Naive B cell (primary cell): Measurements from ENCODE around the gene WHRN. TPM values are rescaled to one million over a fixed set of nuclear protein-coding genes. Genes with fewer than 3 reads are reported as not detected.

Experiments used
- ATAC-seq, 2 donors: fragments of 150-1000 bp; cut with Tn5 transposase; 2 replicates each; pipeline ENCODE4 v1.10.0; 2021; ENCODE audit warnings: low read depth in 2 of 2, mild to moderate bottlenecking in 2 of 2, moderate library complexity in 2 of 2
- DNase-seq: peaks from one replicate; pipeline ENCODE4 v3.0.0; 2022
- H3K27ac Mint-ChIP-seq, 6 donors: one replicate each; pipeline ENCODE4 v1.8.0; 2020 to 2022; ENCODE audit warnings: mild to moderate bottlenecking in 6 of 6, mixed read lengths in 6 of 6, moderate library complexity in 5 of 6, inconsistent platforms in 2 of 6
- H3K27me3 Mint-ChIP-seq, 3 donors: one replicate each; pipeline ENCODE4 v1.8.0; 2021 to 2022; ENCODE audit warnings: mixed read lengths in 3 of 3, mild to moderate bottlenecking in 1 of 3
- H3K36me3 Mint-ChIP-seq, 2 donors: one replicate each; pipeline ENCODE4 v1.8.0; 2020 to 2022; ENCODE audit warnings: mixed read lengths in 2 of 2, inconsistent platforms in 1 of 2, mild to moderate bottlenecking in 1 of 2
- H3K4me1 Mint-ChIP-seq, 3 donors: one replicate each; pipeline ENCODE4 v1.8.0; 2020 to 2022; ENCODE audit warnings: mixed read lengths in 3 of 3, inconsistent platforms in 1 of 3, mild to moderate bottlenecking in 1 of 3, moderate library complexity in 1 of 3
- H3K4me3 Mint-ChIP-seq, 8 donors: one replicate each; pipeline ENCODE4 v1.8.0; 2020 to 2022; ENCODE audit warnings: mild to moderate bottlenecking in 8 of 8, mixed read lengths in 8 of 8, moderate library complexity in 8 of 8, inconsistent platforms in 2 of 8
- H3K9me3 Mint-ChIP-seq, 7 donors: one replicate each; pipeline ENCODE4 v1.8.0; 2020 to 2022; ENCODE audit warnings: mixed read lengths in 7 of 7, mild to moderate bottlenecking in 5 of 7, inconsistent platforms in 2 of 7, moderate library complexity in 1 of 7
- polyA plus RNA-seq, 6 donors: library from polyadenylated mRNA; unstranded; fragments of 300-500 nt; fragmentation: Illumina TruSeq; gene quantifications; one replicate each; pipeline ENCODE4 v1.2.3, GENCODE V29; 2021; ENCODE audit warnings: low read depth in 6 of 6

Gene WHRN
- polyA plus RNA-seq, 6 donors from 2014 or later: 0.27 to 2.0 (median 0.95) TPM

DNA sequence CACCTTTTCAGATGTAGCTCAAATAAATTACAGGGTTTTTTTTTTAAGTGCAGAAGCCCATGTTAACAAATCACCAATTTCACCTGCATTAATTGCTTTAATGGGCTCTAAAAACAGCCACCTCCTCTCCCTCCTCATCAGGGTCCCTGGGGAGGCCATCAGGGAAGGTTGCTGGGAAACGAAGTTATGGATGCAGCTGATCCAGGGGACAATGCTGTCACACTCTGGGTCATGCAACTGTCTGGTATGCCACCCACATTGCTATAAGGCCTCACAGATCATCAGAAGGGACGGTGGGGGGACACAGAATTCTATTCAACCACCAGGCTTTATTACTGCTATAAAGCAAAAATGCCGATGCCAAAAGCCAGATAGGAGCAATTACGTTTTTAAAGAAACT lies 9.3 kb downstream of the WHRN start:
- Mint-ChIP-seq H3K4me3 (no peak overlapping the region), H3K4me1 (peaks cover 7 to 21% (median 11%) of the 10 kb centered on the region in 3 donors), H3K9me3 (no peaks in the 10 kb centered on the region), H3K27ac (no peak overlapping the region), H3K36me3 (peaks cover 0 to 3% of the 10 kb centered on the region in 2 donors), H3K27me3 (peaks cover 0 to 9% (median 5%) of the 10 kb centered on the region in 3 donors)
- DNase-seq: no peak
- no peak for ATAC-seq

- DNase-seq (no peak), ATAC-seq (no peak)
- Mint-ChIP-seq H3K4me1 (peaks cover 7 to 21% (median 11%) of the 10 kb centered on the region in 3 donors), H3K27ac (peak overlapping the region in 4 of 6 donors; percentile 3 to 55 (median 16)), H3K4me3 (no peak overlapping the region), H3K9me3 (no peaks in the 10 kb centered on the region), H3K36me3 (peaks cover 0 to 3% of the 10 kb centered on the region in 2 donors), H3K27me3 (peaks cover 0 to 9% (median 5%) of the 10 kb centered on the region in 3 donors)
Observed at GRCh38 chr9:114494776-114495569, 10.3 kb downstream of the WHRN start.

GRCh38 chr9:114493521-114494184 lies 11.6 kb downstream of the WHRN start:
- no peaks in the 10 kb centered on the region for H3K9me3 Mint-ChIP-seq
- DNase-seq (no peak), ATAC-seq (peak; percentile 20 to 35)
- H3K27me3 Mint-ChIP-seq: peaks cover 0 to 9% (median 5%) of the 10 kb centered on the region in 3 donors
- H3K36me3 Mint-ChIP-seq: peaks cover 0 to 3% of the 10 kb centered on the region in 2 donors
- no peak overlapping the region for H3K4me3 Mint-ChIP-seq
- H3K27ac Mint-ChIP-seq: peak overlapping the region in 2 of 6 donors; percentile 15 to 22
- H3K4me1 Mint-ChIP-seq: peaks cover 11 to 27% (median 15%) of the 10 kb centered on the region in 3 donors

DNA sequence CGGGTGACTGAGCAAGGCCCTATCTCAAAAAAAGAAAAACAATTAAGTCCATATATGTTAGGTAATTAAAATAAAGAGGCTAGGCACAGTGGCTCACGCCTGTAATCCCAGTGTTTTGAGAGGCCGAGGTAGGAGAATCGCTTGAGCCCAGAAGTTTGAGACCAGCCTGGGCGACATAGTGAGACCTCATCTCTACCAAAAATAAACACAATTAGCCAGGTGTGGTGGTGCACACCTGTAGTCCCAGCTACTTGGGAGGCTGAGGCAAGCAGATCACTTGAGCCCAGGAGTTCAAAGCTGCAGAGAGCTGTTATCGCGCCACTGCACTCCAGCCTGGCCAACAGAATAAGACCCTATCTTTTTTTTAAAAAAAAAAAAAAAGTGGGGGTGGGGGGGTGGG lies 12.3 kb downstream of the WHRN start:
- H3K4me3 Mint-ChIP-seq: no peak overlapping the region

GRCh38 chr9:114491430-114492003 lies 13.8 kb downstream of the WHRN start:
- ATAC-seq (no peak), DNase-seq (no peak)
- H3K36me3 Mint-ChIP-seq: peaks cover 0 to 3% of the 10 kb centered on the region in 2 donors
- H3K9me3 Mint-ChIP-seq: no peaks in the 10 kb centered on the region
- H3K27ac Mint-ChIP-seq: peak overlapping the region in 1 of 6 donors; percentile 93
- H3K4me1 Mint-ChIP-seq: peaks cover 14 to 29% (median 22%) of the 10 kb centered on the region in 3 donors
- no peak overlapping the region for H3K4me3 Mint-ChIP-seq
- H3K27me3 Mint-ChIP-seq: peaks cover 0 to 9% (median 5%) of the 10 kb centered on the region in 3 donors

More for the DNA sequence above, 12.3 kb downstream of the WHRN start:
- ATAC-seq (no peak), DNase-seq (no peak)
- Mint-ChIP-seq H3K36me3 (peaks cover 0 to 3% of the 10 kb centered on the region in 2 donors), H3K27ac (peak overlapping the region in 1 of 6 donors; percentile 26), H3K4me1 (peaks cover 14 to 33% (median 22%) of the 10 kb centered on the region in 3 donors), H3K27me3 (peaks cover 0 to 9% (median 5%) of the 10 kb centered on the region in 3 donors), H3K9me3 (no peaks in the 10 kb centered on the region)

DNA sequence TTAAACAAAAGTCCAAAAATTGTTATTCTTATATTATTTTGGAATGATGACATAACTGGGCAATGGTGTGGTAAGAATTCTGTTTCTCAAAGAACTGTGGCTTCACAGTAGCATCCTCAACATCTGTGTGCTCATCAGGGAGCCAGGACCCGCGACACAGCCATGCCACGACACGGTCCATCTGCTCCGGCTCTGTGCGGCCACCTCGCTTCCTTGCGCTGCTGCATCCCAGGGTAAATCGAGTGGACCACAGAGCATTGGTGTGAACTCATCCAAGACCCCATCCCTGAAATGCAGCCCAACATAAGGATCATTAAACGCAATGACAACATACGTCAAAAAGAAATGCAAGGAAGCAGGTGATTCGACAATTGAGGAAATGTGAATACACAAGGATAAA lies 15.3 kb downstream of the WHRN start:
- Mint-ChIP-seq H3K4me1 (peaks cover 14 to 28% (median 22%) of the 10 kb centered on the region in 3 donors), H3K4me3 (no peak overlapping the region), H3K27me3 (peaks cover 0 to 6% (median 0%) of the 10 kb centered on the region in 3 donors), H3K36me3 (peaks cover 0 to 3% of the 10 kb centered on the region in 2 donors), H3K27ac (peak overlapping the region in 2 of 6 donors; percentile 14 to 81), H3K9me3 (no peaks in the 10 kb centered on the region)
- DNase-seq (no peak), ATAC-seq (no peak)

GRCh38 chr9:114488398-114489129 lies 16.7 kb downstream of the WHRN start:
- DNase-seq (no peak), ATAC-seq (peak in 1 of 2 donors; percentile 41)
- Mint-ChIP-seq H3K36me3 (peaks cover 0 to 3% of the 10 kb centered on the region in 2 donors), H3K27me3 (no peaks in the 10 kb centered on the region), H3K4me1 (peaks cover 14 to 28% (median 21%) of the 10 kb centered on the region in 3 donors), H3K4me3 (peak overlapping the region in 2 of 8 donors; percentile 2 to 59), H3K9me3 (no peaks in the 10 kb centered on the region), H3K27ac (peak overlapping the region; percentile 11 to 93 (median 80))

DNA sequence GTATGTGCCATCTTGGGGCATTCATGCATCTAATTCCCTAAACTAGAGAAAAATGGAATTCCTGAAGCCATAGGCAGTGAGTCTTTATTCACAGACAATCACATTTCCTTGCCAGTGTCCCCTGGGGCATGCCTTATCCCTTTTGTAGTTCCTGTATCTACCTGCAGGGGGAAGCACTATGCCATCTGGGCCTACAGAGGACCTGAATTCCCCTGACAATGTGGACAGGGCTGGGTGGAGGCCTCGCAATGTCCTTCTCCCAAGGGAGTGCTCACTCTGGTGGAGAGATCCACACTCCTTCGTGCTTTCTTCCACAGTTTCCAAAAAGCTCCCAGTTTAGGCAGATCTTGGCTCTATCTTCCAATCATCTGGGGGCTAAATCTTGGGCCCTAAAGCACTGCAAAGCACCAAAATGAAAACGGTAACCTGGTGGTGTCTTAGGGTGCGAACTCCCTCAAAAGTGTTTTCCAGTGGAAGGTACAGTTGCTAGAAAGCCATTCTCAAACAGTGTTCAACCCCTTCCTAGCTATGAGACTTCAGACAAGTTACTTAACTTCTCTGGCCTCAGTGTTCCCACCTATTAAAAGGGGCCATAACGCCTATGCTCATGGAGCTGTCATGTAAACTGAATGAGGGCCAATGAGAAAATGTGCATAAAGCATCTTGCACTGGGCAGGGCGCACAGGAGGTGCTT lies 17.5 kb downstream of the WHRN start:
- Mint-ChIP-seq H3K4me3 (peak overlapping the region in 2 of 8 donors; percentile 30 to 51), H3K27ac (peak overlapping the region in 5 of 6 donors; percentile 5 to 81 (median 55))

GRCh38 chr9:114486205-114486963 lies 18.9 kb downstream of the WHRN start:
- no peak for DNase-seq
- Mint-ChIP-seq H3K27ac (peak overlapping the region in 3 of 6 donors; percentile 21 to 39 (median 36)), H3K27me3 (peaks cover 0 to 9% (median 6%) of the 10 kb centered on the region in 3 donors), H3K36me3 (no peaks in the 10 kb centered on the region), H3K4me1 (peaks cover 14 to 28% (median 28%) of the 10 kb centered on the region in 3 donors), H3K9me3 (no peaks in the 10 kb centered on the region), H3K4me3 (no peak overlapping the region)
- ATAC-seq: no peak

More for the DNA sequence above, 17.5 kb downstream of the WHRN start:
- ATAC-seq (peak; percentile 83 to 94), DNase-seq (peak; percentile 63)
- H3K9me3 Mint-ChIP-seq: no peaks in the 10 kb centered on the region
- peaks cover 14 to 28% (median 21%) of the 10 kb centered on the region in 3 donors for H3K4me1 Mint-ChIP-seq
- peaks cover 0 to 3% of the 10 kb centered on the region in 2 donors for H3K36me3 Mint-ChIP-seq
- H3K27me3 Mint-ChIP-seq: no peaks in the 10 kb centered on the region

DNA sequence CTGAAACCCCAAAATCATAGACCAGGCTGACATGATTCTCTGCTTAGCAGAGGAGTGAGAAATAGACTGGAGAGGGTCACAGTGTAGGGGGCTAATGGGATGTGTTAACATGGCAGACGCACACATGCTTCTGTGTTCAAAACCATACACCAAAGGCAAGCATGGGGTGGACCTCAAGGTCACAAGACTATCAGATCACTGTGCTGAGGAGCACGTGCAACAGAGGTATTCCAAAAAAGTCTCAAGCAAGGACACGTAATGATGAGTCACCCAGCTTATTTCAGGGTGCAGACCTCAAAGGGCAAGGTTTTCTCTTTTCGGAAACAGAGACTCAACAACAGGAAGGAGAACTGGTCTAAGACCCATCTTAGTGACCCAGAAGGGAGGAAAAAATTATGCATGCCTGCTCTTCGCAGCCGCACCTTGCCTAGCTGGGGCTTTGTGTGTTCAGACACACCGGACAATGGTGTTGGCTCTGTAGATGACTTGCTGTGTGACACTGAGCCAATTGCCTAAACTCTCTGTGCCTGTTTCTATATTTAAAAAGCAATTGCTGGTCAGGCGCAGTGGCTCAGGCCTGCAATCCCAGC lies 20.3 kb downstream of the WHRN start:
- no peaks in the 10 kb centered on the region for H3K36me3 Mint-ChIP-seq
- no peak for DNase-seq
- H3K4me3 Mint-ChIP-seq: no peak overlapping the region
- peak overlapping the region in 2 of 6 donors; percentile 42 to 52 for H3K27ac Mint-ChIP-seq
- peaks cover 14 to 28% (median 28%) of the 10 kb centered on the region in 3 donors for H3K4me1 Mint-ChIP-seq
- H3K9me3 Mint-ChIP-seq: no peaks in the 10 kb centered on the region
- peaks cover 0 to 15% (median 7%) of the 10 kb centered on the region in 3 donors for H3K27me3 Mint-ChIP-seq
- ATAC-seq: no peak

DNA sequence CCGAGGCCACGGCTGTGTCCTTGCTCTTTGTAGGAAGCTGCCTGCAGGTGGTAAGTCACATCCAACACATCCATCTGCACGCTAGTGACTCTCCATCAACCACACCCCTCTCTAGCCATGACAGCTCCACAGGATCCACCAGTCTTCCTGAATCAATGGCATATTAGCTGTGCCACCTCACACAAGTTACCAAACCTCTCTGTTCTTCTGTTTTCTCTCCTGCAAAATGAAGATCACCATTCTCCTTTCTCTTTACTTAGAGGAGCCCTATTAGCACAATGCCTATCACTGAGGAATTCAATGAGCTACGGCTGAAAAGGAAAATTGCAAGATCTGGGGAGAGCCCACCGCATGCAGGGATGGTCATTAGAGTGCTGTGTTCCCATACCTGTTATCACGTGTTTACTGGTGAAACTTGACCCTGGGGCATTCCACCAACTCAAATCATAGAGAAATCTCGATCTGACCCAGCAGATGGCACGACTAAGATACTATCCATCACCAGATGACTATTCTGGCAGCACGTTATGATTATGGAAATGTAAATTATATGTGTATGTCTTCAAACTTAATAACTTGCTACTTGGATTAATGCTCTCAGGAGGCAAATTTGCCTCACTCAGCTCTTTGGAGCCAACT lies 20.9 kb downstream of the WHRN start:
- Mint-ChIP-seq H3K27me3 (peaks cover 0 to 15% (median 7%) of the 10 kb centered on the region in 3 donors), H3K36me3 (no peaks in the 10 kb centered on the region), H3K27ac (peak overlapping the region in 2 of 6 donors; percentile 70 to 75), H3K4me1 (peaks cover 14 to 28% (median 27%) of the 10 kb centered on the region in 3 donors), H3K4me3 (no peak overlapping the region), H3K9me3 (no peaks in the 10 kb centered on the region)
- ATAC-seq: no peak
- no peak for DNase-seq
